Endothelial cell of umbilical vein (primary cell): Measurements from ENCODE around the gene SGCD. TPM values are rescaled to one million over a fixed set of nuclear protein-coding genes. Genes with fewer than 3 reads are reported as not detected.

Experiments used
- BruUV-seq: library from RNA; stranded (reverse); fragments of 400-500 nt; replicated peaks from 2 replicates; lab custom pipeline; 2021; lab: Mats Ljungman, UMichigan
- CTCF ChIA-PET: fragments of 300-600, 350-600 bp; sonication (Branson Sonifier 250); formaldehyde crosslinking; loops from one replicate; lab custom pipeline; 2021; ENCODE audit warnings: antibody characterized with exemption, inconsistent platforms; lab: Charles Lee
- POLR2A ChIA-PET: fragments of 300-600, 350-600 bp; sonication (Branson Sonifier 250); formaldehyde crosslinking; loops from one replicate; lab custom pipeline; 2021; ENCODE audit warnings: antibody characterized with exemption, inconsistent platforms; lab: Charles Lee
- DNase-seq: peaks from one replicate; pipeline ENCODE4 v3.0.0-alpha.2; 2011; ENCODE audit warnings: low read depth, low spot score
- FAIRE-seq: peaks from 2 replicates; lab custom pipeline; 2011; peaks lifted over from hg19 to GRCh38; lab: Jason Lieb, UNC
- H2AFZ ChIP-seq: 2 replicates; pipeline ENCODE4 v1.6.0; 2012; ENCODE audit warnings: low read depth, low read length, control low read depth, inconsistent platforms
- H3K27ac ChIP-seq: 2 replicates; pipeline ENCODE4 v1.5.1; 2011; ENCODE audit warnings: low read depth, mild to moderate bottlenecking, control low read depth, low read length, moderate library complexity; ENCODE audit not compliant: insufficient read depth
- H3K27me3 ChIP-seq, 2 experiments: 2 replicates each; pipeline versions ENCODE4 v1.6.0 to v1.6.1; 2011; ENCODE audit warnings: low read length in 2 of 2, mixed read lengths in 1 of 2; ENCODE audit not compliant: control insufficient read depth in 2 of 2, insufficient read depth in 2 of 2
- H3K36me3 ChIP-seq, 2 experiments: 2 replicates in 1 of 2; 3 replicates in 1 of 2; pipeline ENCODE4 v1.5.1; 2011; ENCODE audit warnings: low read length in 2 of 2, mild to moderate bottlenecking in 1 of 2, moderate library complexity in 1 of 2; ENCODE audit not compliant: control insufficient read depth in 2 of 2, insufficient read depth in 2 of 2; ENCODE audit errors: extremely low read depth in 1 of 2
- H3K4me1 ChIP-seq: 3 replicates; pipeline ENCODE4 v1.5.1; 2011; ENCODE audit warnings: mild to moderate bottlenecking, low read length; ENCODE audit not compliant: control insufficient read depth, insufficient read depth; ENCODE audit errors: extremely low read depth
- H3K4me2 ChIP-seq: 2 replicates; pipeline ENCODE4 v1.6.1; 2011; ENCODE audit warnings: low read length, control low read depth, mixed read lengths; ENCODE audit not compliant: insufficient read depth
- H3K4me3 ChIP-seq, 3 experiments: fragments of 200-600 bp in 1 of 3; sonication (generic), shearing (Covaris generic) in 1 of 3; replicated peaks in 1 of 3; 2 replicates each; pipeline ENCODE4 v1.5.1; 2011 to 2016; ENCODE audit warnings: control low read depth in 3 of 3, low read length in 3 of 3, mild to moderate bottlenecking in 2 of 3, inconsistent platforms in 1 of 3, low read depth in 1 of 3, moderate library complexity in 1 of 3; ENCODE audit not compliant: insufficient read depth in 1 of 3
- H3K79me2 ChIP-seq: 2 replicates; pipeline ENCODE4 v1.6.0; 2012; ENCODE audit warnings: low read length, inconsistent platforms; ENCODE audit not compliant: control insufficient read depth, insufficient read depth
- H3K9ac ChIP-seq: replicated peaks from 2 replicates; pipeline ENCODE3; 2011; ENCODE audit warnings: low read length, control low read depth; ENCODE audit not compliant: insufficient read depth; ENCODE audit errors: extremely low read depth
- H3K9me1 ChIP-seq: replicated peaks from 3 replicates; pipeline ENCODE4 v1.6.0; 2011; ENCODE audit warnings: mild to moderate bottlenecking, low read length; ENCODE audit not compliant: control insufficient read depth, insufficient read depth; ENCODE audit errors: extremely low read depth
- H3K9me3 ChIP-seq: replicated peaks from 2 replicates; pipeline ENCODE4 v1.5.1; 2012; ENCODE audit warnings: low read length, inconsistent platforms; ENCODE audit not compliant: control insufficient read depth, insufficient read depth
- H4K20me1 ChIP-seq: replicated peaks from 2 replicates; pipeline ENCODE3; 2011; ENCODE audit warnings: mild to moderate bottlenecking, low read length; ENCODE audit not compliant: control insufficient read depth, insufficient read depth; ENCODE audit errors: extremely low read depth
- CTCF ChIP-seq, 2 donors: IDR thresholded peaks; 1 replicate in 1 of 2; 2 replicates in 1 of 2; pipeline ENCODE4 v1.5.1; 2011; ENCODE audit warnings: low read length in 2 of 2, mild to moderate bottlenecking in 2 of 2, moderate library complexity in 2 of 2, control low read depth in 1 of 2, inconsistent platforms in 1 of 2, low read depth in 1 of 2; ENCODE audit not compliant: insufficient read depth in 1 of 2; ENCODE audit errors: extremely low read depth in 1 of 2
- EZH2 ChIP-seq: IDR thresholded peaks from 2 replicates; pipeline ENCODE4 v1.6.1; 2012; ENCODE audit warnings: borderline replicate concordance, low read depth, mild to moderate bottlenecking, moderate library complexity, low read length, inconsistent platforms; ENCODE audit not compliant: severe bottlenecking
- FOS ChIP-seq: IDR thresholded peaks from 2 replicates; pipeline ENCODE4 v1.6.1; 2011; ENCODE audit warnings: mild to moderate bottlenecking, low read length, moderate library complexity, borderline replicate concordance; ENCODE audit not compliant: insufficient read depth
- GATA2 ChIP-seq: IDR thresholded peaks from 2 replicates; pipeline ENCODE4 v1.7.0; 2011; ENCODE audit warnings: low read depth, mild to moderate bottlenecking, moderate library complexity, mixed read lengths, low read length; ENCODE audit not compliant: insufficient read length, insufficient read depth
- JUN ChIP-seq: IDR thresholded peaks from 2 replicates; pipeline ENCODE4 v1.6.1; 2011; ENCODE audit warnings: borderline replicate concordance, low read depth; ENCODE audit not compliant: insufficient read length, insufficient read depth
- MAX ChIP-seq: IDR thresholded peaks from 2 replicates; pipeline ENCODE4 v1.6.1; 2011; ENCODE audit not compliant: insufficient read depth, insufficient read length
- MYC ChIP-seq: IDR thresholded peaks from one replicate; pipeline ENCODE4 v1.6.1; 2011; ENCODE audit warnings: mild to moderate bottlenecking, low read depth, low read length
- POLR2A ChIP-seq: IDR thresholded peaks from 2 replicates; pipeline ENCODE4 v1.6.1; 2012; ENCODE audit warnings: low read depth, mild to moderate bottlenecking, control low read depth, low read length
- POLR2AphosphoS5 ChIP-seq: IDR thresholded peaks from 2 replicates; pipeline ENCODE4 v1.6.1; 2012; ENCODE audit warnings: low read depth, mild to moderate bottlenecking, control low read depth, low read length, moderate library complexity; ENCODE audit not compliant: insufficient read depth
- dilution Hi-C: fragments of 300-500 bp; cut with MboI; formaldehyde crosslinking; loops from one replicate; pipeline ENCODE4 v1.15.0; 2019; ENCODE audit warnings: low sequenced_read_pairs; ENCODE audit not compliant: extremely low pct_ligation_motif_present
- intact Hi-C: fragments of 100-400 bp; cut with micrococcal nuclease; formaldehyde crosslinking; loops from one replicate; pipeline ENCODE4 v1.10.0; 2022
- polyA plus RNA-seq, 4 experiments: library from polyadenylated mRNA; depleted of rRNA in 3 of 4; stranded (reverse) in 3 of 4; unstranded in 1 of 4; fragments of >200 nt; gene quantifications; 2 replicates each; pipeline versions ENCODE4 v1.2.1 to v1.2.3, GENCODE V29; 2011 to 2012; ENCODE audit warnings: missing spikeins in 1 of 4
- total RNA-seq: library from RNA; stranded (reverse); gene quantifications from 2 replicates; pipeline ENCODE4 v1.2.3, GENCODE V29; 2021

The SGCD gene
- total and polyA plus RNA-seq, 2 donors (not counting 3 experiments of a cell fraction or from before 2014, with no cell fraction given): not detected

- intact Hi-C loops (no loop called here), dilution Hi-C loops (no loop called here)
- Histone ChIP-seq H3K4me2 (no peak overlapping the region), H3K9me3 (peaks cover 4% of the 10 kb centered on the region), H3K79me2 (no peaks in the 10 kb centered on the region), H4K20me1 (no peaks in the 10 kb centered on the region), H3K9ac (no peak overlapping the region), H3K36me3 (no peaks in the 10 kb centered on the region), H2AFZ (no peak overlapping the region), H3K9me1 (no peaks in the 10 kb centered on the region), H3K27me3 (no peaks in the 10 kb centered on the region), H3K27ac (no peak overlapping the region), H3K4me1 (no peaks in the 10 kb centered on the region), H3K4me3 (no peak overlapping the region)
- no peak for TF ChIP-seq FOS
- TF ChIP-seq GATA2: no peak
- TF ChIP-seq MYC: no peak
- TF ChIP-seq CTCF (IDR thresholded peaks at IDR 0.05; ENCODE audit: extremely low read depth in 1 of 2, insufficient read depth in 1 of 2, low read depth in 1 of 2, low read length in 2 of 2): no peak
- TF ChIP-seq MAX: no peak
- no peak for TF ChIP-seq POLR2A
- TF ChIP-seq POLR2AphosphoS5: no peak
- no peak for TF ChIP-seq JUN
- TF ChIP-seq EZH2: no peak
- ChIA-PET CTCF (no interaction called here), POLR2A (no interaction called here)
- no TSS peak for BruUV-seq
- FAIRE-seq: no peak
- no peak for DNase-seq
Observed at GRCh38 chr5:156379206-156379605, 52.2 kb downstream of the SGCD start.
